IPS-15b (cell line): ENCODE data around the gene METTL8.

Source experiments
- H3K27me3 ChIP-seq: one replicate; pipeline ENCODE4 v1.6.1; 2013; ENCODE audit warnings: low read length; ENCODE audit not compliant: control insufficient read depth, insufficient read depth
- H3K36me3 ChIP-seq: one replicate; pipeline ENCODE4 v1.6.1; 2013; ENCODE audit warnings: low read length; ENCODE audit not compliant: control insufficient read depth, insufficient read depth
- H3K4me1 ChIP-seq: one replicate; pipeline ENCODE4 v1.6.1; 2013; ENCODE audit warnings: mild to moderate bottlenecking, low read length; ENCODE audit not compliant: control insufficient read depth, insufficient read depth
- H3K4me3 ChIP-seq: one replicate; pipeline ENCODE4 v1.5.1; 2013; ENCODE audit warnings: low read depth, low read length
- H3K9ac ChIP-seq: one replicate; pipeline ENCODE4 v1.6.1; 2013; ENCODE audit warnings: low read depth, mild to moderate bottlenecking, low read length
- H3K9me3 ChIP-seq: one replicate; pipeline ENCODE4 v1.6.1; 2013; ENCODE audit warnings: mild to moderate bottlenecking, low read length; ENCODE audit not compliant: control insufficient read depth, insufficient read depth

Gene METTL8

DNA sequence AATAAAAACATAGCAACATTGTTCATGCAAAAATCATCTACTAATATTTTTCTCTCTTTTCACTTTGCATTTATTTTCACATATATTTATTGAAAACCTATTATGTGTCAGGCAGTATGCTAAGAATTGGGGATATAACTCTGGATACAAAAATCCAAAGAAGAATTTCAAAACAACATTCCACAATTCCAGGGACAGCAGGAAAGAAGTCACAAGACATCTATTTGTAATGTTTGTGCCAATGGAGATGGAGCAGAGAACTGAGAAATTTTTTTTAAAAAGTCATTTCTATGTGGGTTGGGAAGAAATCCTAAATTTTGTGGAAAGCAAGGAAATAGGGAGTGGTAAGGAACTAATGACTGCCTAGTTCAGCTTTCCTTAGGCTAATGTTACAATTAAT lies 144.5 kb downstream of the METTL8 start:
- Histone ChIP-seq H3K9ac (no peak overlapping the region), H3K27me3 (no peaks in the 10 kb centered on the region), H3K36me3 (no peaks in the 10 kb centered on the region), H3K4me1 (peaks cover 8% of the 10 kb centered on the region), H3K9me3 (no peaks in the 10 kb centered on the region), H3K4me3 (no peak overlapping the region)

DNA sequence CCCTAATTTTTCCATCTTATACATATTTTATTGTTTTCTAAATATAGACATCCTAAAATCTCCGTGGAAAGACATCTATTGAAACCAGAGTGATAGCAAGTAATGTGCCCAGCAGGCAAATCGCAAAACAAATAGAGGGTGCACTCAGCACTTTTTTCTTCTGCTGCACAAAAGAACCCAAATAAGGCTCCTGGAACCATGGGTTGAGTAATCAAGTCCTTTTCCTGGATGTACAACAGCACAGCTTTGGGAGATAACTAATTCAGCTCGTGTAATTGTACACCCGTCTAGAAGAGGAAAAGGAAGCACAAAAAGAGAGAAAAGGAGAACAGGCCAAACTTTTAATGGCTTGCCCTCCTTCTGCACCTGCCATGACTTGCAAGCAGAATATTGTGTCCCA lies 146.2 kb downstream of the METTL8 start:
- Histone ChIP-seq H3K36me3 (no peaks in the 10 kb centered on the region), H3K9me3 (no peaks in the 10 kb centered on the region), H3K4me3 (no peak overlapping the region), H3K9ac (no peak overlapping the region), H3K4me1 (peaks cover 3% of the 10 kb centered on the region), H3K27me3 (no peaks in the 10 kb centered on the region)

DNA sequence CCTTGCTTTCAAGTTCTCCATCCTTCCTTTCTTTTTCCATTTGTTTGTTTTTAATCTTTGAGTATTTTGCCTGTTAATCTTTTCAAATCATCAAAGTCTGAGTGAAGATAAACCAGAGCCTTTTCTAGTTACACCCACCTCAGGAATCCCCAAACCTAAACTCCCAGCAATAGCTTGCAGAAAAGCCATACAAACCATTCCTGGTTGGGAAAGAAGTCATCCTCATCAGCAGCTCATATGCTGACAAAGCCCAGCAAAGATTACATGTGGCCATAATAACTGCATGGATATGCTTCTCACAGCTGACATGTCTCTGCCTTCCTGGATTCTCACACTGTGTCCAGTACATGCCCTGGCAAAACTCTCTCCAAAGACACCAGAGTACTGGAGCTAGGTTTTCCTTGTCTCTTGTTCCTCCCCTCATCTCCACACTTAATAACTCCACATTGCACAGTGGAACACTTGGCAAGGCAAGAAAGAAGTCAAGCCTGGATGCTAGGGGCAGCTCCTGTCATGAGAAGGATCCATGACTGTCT lies 146.7 kb downstream of the METTL8 start:
- Histone ChIP-seq H3K9me3 (no peaks in the 10 kb centered on the region), H3K36me3 (no peaks in the 10 kb centered on the region), H3K4me1 (peaks cover 3% of the 10 kb centered on the region), H3K27me3 (no peaks in the 10 kb centered on the region), H3K4me3 (no peak overlapping the region), H3K9ac (no peak overlapping the region)

DNA sequence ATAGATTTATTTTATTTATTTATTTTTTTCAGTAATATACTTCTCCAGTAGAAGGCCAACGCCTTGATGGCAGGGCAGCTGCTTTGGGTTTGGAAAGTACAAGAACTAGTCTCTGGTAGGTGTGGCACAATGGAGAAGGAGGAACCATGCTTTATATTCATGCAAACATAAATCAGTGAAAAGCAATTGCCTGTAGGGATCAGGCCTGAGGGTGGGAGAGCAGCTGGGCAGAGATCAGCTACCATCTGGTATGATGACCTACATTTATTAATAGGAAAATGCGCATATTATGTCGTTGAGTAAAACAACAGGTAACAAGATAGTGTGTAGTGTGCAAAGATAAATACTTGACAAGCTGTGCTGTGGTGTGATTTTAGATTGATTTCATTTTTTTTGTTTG lies 152.7 kb downstream of the METTL8 start:
- Histone ChIP-seq H3K4me1 (no peaks in the 10 kb centered on the region), H3K9me3 (no peaks in the 10 kb centered on the region), H3K4me3 (no peak overlapping the region), H3K27me3 (no peaks in the 10 kb centered on the region), H3K9ac (no peak overlapping the region), H3K36me3 (no peaks in the 10 kb centered on the region)

DNA sequence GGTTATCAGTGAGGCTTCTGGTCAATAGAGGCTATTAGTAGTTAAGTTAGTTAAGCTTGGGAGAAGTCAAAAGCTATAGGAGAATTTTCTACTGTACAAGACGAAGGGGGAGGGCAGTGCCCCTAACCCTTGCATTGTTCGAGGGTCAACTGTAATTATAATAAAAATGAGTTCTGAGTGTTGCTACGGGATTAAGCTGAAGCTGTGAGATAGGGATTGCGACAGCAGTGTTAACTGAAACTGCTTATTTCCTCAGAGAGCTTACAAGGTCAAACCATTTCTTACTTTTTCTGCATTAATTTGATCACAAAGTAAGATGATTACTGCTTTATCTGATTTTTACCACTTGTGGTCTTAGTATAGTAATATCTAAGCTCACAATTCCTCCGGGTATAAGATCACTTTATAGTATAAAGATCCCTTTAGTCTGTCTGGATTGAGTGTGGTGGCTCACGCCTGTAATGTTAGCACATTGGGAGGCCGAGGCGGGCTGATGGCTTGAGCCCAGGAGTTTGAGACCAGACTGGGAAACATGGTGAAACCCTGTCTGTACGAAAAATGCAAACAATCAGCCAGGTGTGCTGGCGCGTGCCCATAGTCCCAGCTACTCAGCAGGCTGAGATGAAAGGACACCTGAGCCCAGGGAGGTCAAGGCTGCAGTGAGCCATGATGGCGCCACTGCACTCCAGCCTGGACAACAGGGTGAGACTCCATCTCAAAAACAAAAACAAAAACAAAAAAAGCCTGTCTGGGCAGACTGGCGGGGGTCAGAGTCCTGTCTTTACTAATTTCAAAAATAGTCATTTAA lies 153.6 kb downstream of the METTL8 start:
- Histone ChIP-seq H3K4me3 (no peak overlapping the region), H3K27me3 (no peaks in the 10 kb centered on the region), H3K9me3 (no peaks in the 10 kb centered on the region), H3K36me3 (no peaks in the 10 kb centered on the region), H3K9ac (no peak overlapping the region), H3K4me1 (no peaks in the 10 kb centered on the region)

DNA sequence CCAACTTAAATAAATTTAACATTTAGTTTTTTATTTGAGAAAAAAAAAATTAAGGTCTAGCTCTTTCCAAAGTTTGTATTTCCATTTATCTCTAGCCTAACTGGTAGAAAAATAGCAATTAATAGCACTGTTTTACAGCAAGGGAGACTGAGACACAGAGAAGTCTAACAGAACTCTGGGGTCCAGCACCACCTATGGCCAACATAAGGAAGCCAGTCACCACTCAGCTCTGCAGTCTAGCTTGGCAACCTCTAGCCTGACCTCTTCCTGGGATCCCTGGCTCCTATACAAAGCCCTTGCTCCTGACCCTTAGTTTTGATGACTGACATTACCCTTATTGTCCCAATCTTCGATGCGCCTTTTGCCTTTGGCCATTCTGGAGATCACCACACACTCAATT lies 159.0 kb downstream of the METTL8 start:
- Histone ChIP-seq H3K9ac (no peak overlapping the region), H3K4me1 (peaks cover 12% of the 10 kb centered on the region), H3K4me3 (no peak overlapping the region), H3K9me3 (no peaks in the 10 kb centered on the region), H3K36me3 (no peaks in the 10 kb centered on the region), H3K27me3 (no peaks in the 10 kb centered on the region)

DNA sequence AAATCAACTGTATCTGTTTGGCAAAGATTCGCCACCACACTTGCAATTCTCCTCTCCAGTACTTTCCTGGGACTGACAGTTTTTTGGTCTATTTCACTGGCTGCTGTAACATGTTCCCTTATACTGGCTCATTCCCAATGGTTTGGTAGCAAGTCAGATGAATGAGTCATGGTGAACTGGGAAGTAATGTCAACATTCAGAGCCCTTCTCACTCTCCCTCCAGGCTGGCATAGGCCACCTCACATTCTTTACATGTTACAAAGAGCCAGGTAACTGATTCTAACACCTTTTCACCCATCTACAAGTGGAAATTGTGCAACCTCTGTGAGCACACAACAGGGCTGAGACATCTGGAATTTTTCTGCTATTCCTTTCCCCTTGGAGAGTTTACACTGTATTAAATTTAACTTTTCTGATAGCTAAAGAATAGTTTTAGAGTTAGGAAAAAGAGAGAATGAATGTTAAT lies 161.8 kb downstream of the METTL8 start:
- H3K9ac ChIP-seq = no peak overlapping the region
- H3K4me1 ChIP-seq = peaks cover 14% of the 10 kb centered on the region
- H3K36me3 ChIP-seq = no peaks in the 10 kb centered on the region
- H3K27me3 ChIP-seq = no peaks in the 10 kb centered on the region
- H3K4me3 ChIP-seq = no peak overlapping the region
- H3K9me3 ChIP-seq = no peaks in the 10 kb centered on the region

DNA sequence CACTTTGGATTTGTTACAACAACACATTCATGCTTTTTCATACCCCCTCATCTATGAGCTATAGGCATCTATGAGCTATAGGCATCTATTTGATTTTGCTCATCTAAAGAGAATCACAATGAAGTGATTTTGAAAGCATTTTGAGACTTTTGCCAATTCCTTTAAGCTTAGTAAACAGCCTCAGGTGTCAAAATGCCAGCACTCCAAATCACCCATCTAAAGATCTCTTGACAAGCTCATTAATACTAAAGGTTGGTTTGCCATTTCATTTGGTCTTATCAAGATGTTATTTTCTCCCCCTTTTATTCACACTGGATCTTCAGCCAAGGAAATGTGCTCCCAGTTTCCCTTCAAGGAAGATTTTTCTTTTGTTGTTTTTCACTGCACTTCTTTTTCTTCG lies 162.4 kb downstream of the METTL8 start:
- Histone ChIP-seq H3K27me3 (no peaks in the 10 kb centered on the region), H3K4me3 (no peak overlapping the region), H3K4me1 (peaks cover 14% of the 10 kb centered on the region), H3K36me3 (no peaks in the 10 kb centered on the region), H3K9me3 (no peaks in the 10 kb centered on the region), H3K9ac (no peak overlapping the region)

DNA sequence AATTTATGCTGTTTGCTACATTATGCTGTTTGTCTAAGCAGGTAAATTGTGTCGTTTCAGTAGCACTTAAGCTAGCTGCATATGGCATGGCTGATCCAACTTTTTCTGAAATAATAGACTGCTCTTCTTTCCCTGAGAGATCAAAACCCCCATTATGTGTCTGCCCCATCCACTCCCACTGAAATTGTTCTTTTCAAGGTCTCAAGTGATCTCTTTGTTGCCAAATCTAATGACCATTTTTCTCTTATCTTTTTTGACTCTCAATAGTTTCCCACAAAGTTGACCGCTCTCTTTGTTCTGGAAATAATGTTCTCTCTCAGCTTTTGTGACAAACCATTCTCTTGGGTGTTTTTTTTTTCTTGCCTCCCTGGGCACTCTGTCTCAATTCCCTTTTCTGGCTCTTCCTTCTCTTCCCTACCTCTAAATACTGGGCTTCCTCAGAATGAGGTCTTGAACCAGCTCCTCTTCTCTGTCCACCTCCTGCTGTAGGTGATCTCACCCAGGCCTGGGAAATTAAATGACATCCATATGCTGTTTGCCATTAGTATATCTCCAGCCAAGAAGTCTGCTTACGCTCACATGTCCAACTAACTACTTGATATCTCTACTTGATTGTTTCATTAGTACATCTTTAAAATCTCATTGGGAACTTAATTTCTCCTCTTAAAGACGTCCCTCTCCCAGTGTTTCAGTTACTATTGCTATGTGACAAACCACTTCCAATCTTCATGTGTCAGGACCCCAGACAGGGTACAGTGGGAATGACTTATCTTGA lies 165.7 kb downstream of the METTL8 start:
- Histone ChIP-seq H3K27me3 (no peaks in the 10 kb centered on the region), H3K4me1 (peaks cover 14% of the 10 kb centered on the region), H3K36me3 (no peaks in the 10 kb centered on the region), H3K4me3 (no peak overlapping the region), H3K9me3 (no peaks in the 10 kb centered on the region), H3K9ac (no peak overlapping the region)
